ENCODE results near the gene AFG3L2. TPM values are rescaled to one million over a fixed set of nuclear protein-coding genes. Genes with fewer than 3 reads are reported as not detected.

AFG3L2 gene
- total RNA-seq, 6 experiments from 2014 or later = 30.2 to 47.7 (median 36.3) TPM

- intact Hi-C loops (cut with DNase I) = no loop called here
- no peak for ATAC-seq
- WGBS (ENCODE audit: insufficient coverage, low coverage, low lambda C conversion rate, missing lambda C conversion rate) = 0% methylated on average over 1 of the region's 1 CpG
- TF ChIP-seq, protein P1, sequence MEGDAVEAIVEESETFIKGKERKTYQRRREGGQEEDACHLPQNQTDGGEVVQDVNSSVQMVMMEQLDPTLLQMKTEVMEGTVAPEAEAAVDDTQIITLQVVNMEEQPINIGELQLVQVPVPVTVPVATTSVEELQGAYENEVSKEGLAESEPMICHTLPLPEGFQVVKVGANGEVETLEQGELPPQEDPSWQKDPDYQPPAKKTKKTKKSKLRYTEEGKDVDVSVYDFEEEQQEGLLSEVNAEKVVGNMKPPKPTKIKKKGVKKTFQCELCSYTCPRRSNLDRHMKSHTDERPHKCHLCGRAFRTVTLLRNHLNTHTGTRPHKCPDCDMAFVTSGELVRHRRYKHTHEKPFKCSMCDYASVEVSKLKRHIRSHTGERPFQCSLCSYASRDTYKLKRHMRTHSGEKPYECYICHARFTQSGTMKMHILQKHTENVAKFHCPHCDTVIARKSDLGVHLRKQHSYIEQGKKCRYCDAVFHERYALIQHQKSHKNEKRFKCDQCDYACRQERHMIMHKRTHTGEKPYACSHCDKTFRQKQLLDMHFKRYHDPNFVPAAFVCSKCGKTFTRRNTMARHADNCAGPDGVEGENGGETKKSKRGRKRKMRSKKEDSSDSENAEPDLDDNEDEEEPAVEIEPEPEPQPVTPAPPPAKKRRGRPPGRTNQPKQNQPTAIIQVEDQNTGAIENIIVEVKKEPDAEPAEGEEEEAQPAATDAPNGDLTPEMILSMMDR (IDR thresholded peaks at IDR 0.05) = no peak
- TF ChIP-seq POLR2A (IDR thresholded peaks at IDR 0.05) = no peak
- H3K36me3 ChIP-seq = no peaks in the 10 kb centered on the region
- H3K4me3 ChIP-seq = no peak overlapping the region
- no peak for DNase-seq
- H3K27me3 ChIP-seq = no peaks in the 10 kb centered on the region
- no peaks in the 10 kb centered on the region for H3K9me3 ChIP-seq
- H3K27ac ChIP-seq = no peak overlapping the region
- no peaks in the 10 kb centered on the region for H3K4me1 ChIP-seq
These were observed 95.2 kb downstream of the AFG3L2 start for GRCh38 chr18:12281861-12282260.

DNA sequence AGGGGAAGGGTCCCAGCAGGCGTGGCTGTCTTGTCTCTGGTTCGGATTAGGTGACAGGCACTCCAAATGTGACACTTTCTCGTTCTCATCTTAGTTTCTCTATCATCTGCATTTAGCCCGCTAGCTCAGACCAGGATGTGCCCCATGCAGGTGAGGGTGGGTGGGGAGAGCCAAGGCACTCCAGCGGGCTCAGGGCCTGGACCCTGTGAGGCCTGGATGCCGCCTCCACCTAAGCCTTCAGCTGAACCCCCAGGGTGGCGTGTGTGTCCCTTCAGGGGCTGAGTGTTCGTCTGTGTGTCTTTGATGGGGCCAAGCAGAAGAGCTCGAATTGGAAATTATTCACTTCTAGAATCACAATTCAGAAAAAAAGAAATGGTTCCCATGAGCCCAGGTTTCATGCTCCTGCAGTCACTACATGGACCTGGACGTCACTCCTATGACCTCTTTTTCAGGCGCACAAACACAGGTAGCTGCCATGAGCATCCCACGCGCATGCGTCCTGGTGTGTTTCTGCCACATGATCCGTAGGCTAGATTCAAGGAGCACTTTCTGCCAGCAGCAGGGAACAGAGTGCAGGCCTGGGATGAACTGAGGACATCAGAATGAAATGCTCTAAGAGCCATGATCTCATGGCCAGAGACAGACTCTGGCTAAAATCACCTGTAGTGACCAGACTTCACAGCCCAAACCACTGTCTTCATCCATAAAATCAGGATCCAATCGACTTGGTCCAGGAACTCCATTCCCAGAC is 97.1 kb downstream of the AFG3L2 start:
- H3K36me3 ChIP-seq = no peaks in the 10 kb centered on the region
- ATAC-seq = no peak
- TF ChIP-seq POLR2A (IDR thresholded peaks at IDR 0.05) = no peak
- TF ChIP-seq, protein P1 (IDR thresholded peaks at IDR 0.05) = no peak
- no peak overlapping the region for H3K4me3 ChIP-seq
- no peak for DNase-seq
- H3K9me3 ChIP-seq = no peaks in the 10 kb centered on the region
- H3K27ac ChIP-seq = peak overlapping the region; percentile 64 to 85 (median 74)
- H3K4me1 ChIP-seq = no peaks in the 10 kb centered on the region
- H3K27me3 ChIP-seq = no peaks in the 10 kb centered on the region
- intact Hi-C loops (cut with DNase I) = no loop called here
- WGBS (ENCODE audit: insufficient coverage, low coverage, low lambda C conversion rate, missing lambda C conversion rate) = 87% methylated on average over 10 of the region's 16 CpGs

Small RNA genes within 50 kb of the gene (small RNA-seq; reads per million reads assigned to genes)
- 0 reads per million in 2 experiments for gene RNU6-170P
- gene RNU7-129P = 0 reads per million in 2 experiments

Other genes with a start within 250 kb of the AFG3L2 start
- not detected for gene CIDEA, start 122.9 kb downstream of the AFG3L2 start, total RNA-seq
- gene TUBB6, start 69.0 kb downstream of the AFG3L2 start, total RNA-seq = 10 to 100 TPM in 2 of 6 experiments, 1 to 10 TPM in 4; 2.4 to 18.5 (median 9.0) TPM
- gene PRELID3A, start 30.7 kb upstream of the AFG3L2 start, total RNA-seq = under 1 TPM in 4 of 6 experiments, not detected in 2; 0.19 to 0.62 (median 0.32) TPM

Measured in right lobe of liver (tissue), 6 donors.